K562 (cell line): Measurements from ENCODE around the gene TFAP2A. TPM values are rescaled to one million over a fixed set of nuclear protein-coding genes. Genes with fewer than 3 reads are reported as not detected.

Experiments used
- CEBPG ChIP-seq, 3 experiments: fragments of 200-800 bp in 1 of 3; sonication (Bioruptor generic) in 1 of 3; sonication (generic) in 1 of 3; formaldehyde crosslinking in 1 of 3; IDR thresholded peaks in 2 of 3; conservative IDR thresholded peaks in 1 of 3; 2 replicates each; pipeline versions ENCODE4 v1.6.1 to v1.8.0; 2016 to 2022; ENCODE audit warnings: missing compliant biosample characterization in 2 of 3, missing genetic modification characterization in 2 of 3, mild to moderate bottlenecking in 1 of 3, missing genetic modification reagents in 1 of 3
- IFI16 ChIP-seq: fragments of 250-450 bp; sonication (Bioruptor Pico); IDR thresholded peaks from 2 replicates; pipeline ENCODE4 v2.1.2; 2022; ENCODE audit warnings: mild to moderate bottlenecking, inconsistent platforms
- MEF2A ChIP-seq: IDR thresholded peaks from 2 replicates; pipeline ENCODE4 v1.6.1; 2011; ENCODE audit warnings: low read depth, mild to moderate bottlenecking, low read length, moderate library complexity; ENCODE audit not compliant: control insufficient read depth
- MLLT1 ChIP-seq, 2 experiments: fragments of 450-650 bp; IDR thresholded peaks; 2 replicates each; pipeline ENCODE4 v1.6.1; 2016
- NCOR1 ChIP-seq: fragments of 450-650 bp; IDR thresholded peaks from 2 replicates; pipeline ENCODE4 v1.6.1; 2016; ENCODE audit warnings: mild to moderate bottlenecking, moderate library complexity
- REST ChIP-seq, 2 experiments: fragments of 450-650 bp; formaldehyde crosslinking in 1 of 2; IDR thresholded peaks; 2 replicates each; pipeline versions ENCODE4 v1.4.0 to v1.6.1; 2014 to 2020; ENCODE audit warnings: mild to moderate bottlenecking in 2 of 2, borderline replicate concordance in 1 of 2, low read depth in 1 of 2
- SLC30A9 ChIP-seq: fragments of 250-450 bp; sonication (Bioruptor Pico); IDR thresholded peaks from 2 replicates; pipeline ENCODE4 v1.8.0; 2022; ENCODE audit warnings: mild to moderate bottlenecking, moderate library complexity
- USF1 ChIP-seq: sonication (generic); formaldehyde crosslinking; IDR thresholded peaks from 2 replicates; pipeline ENCODE4 v1.9.0; 2022; ENCODE audit warnings: mild to moderate bottlenecking, missing genetic modification reagents
- ZBTB1 ChIP-seq: sonication (generic); formaldehyde crosslinking; IDR thresholded peaks from 2 replicates; pipeline ENCODE4 v1.8.1; 2023; ENCODE audit warnings: missing genetic modification reagents, low read depth, mild to moderate bottlenecking, borderline replicate concordance
- ZNF133 ChIP-seq: fragments of 250-450 bp; sonication (Bioruptor Pico); IDR thresholded peaks from 2 replicates; pipeline ENCODE4 v1.4.0; 2020; ENCODE audit warnings: mild to moderate bottlenecking
- ZNF398 ChIP-seq: fragments of 250-450 bp; sonication (Bioruptor Pico); IDR thresholded peaks from 2 replicates; pipeline ENCODE4 v1.8.0; 2021; ENCODE audit warnings: moderate library complexity, mild to moderate bottlenecking, inconsistent platforms
- ZNF57 ChIP-seq: fragments of 450-650 bp; formaldehyde crosslinking; IDR thresholded peaks from 2 replicates; pipeline ENCODE4 v1.4.0; 2020; ENCODE audit warnings: mild to moderate bottlenecking, moderate library complexity
- ZNF644 ChIP-seq: fragments of 200-800 bp; sonication (Bioruptor generic); IDR thresholded peaks from 2 replicates; pipeline ENCODE4 v1.6.1; 2016; ENCODE audit warnings: low read depth, missing genetic modification characterization, missing compliant biosample characterization
- ZNF79 ChIP-seq: fragments of 250-450 bp; sonication (Bioruptor Pico); IDR thresholded peaks from 2 replicates; pipeline ENCODE4 v1.4.0; 2020; ENCODE audit warnings: low read depth, mild to moderate bottlenecking, moderate library complexity
- polyA plus RNA-seq, 8 experiments: library from polyadenylated mRNA; depleted of rRNA in 4 of 8; stranded (reverse) in 5 of 8; unstranded in 3 of 8; fragments of >200 nt; fragmentation: Nextera tagmentation in 2 of 8; fragmentation: Illumina TruSeq in 1 of 8; extraction: Ambion mirVana in 2 of 8; extraction: Trizol in 1 of 8; gene quantifications; 2 replicates each; pipeline versions ENCODE4 v1.2.1 to v1.2.3, GENCODE V29; 2011 to 2014; ENCODE audit warnings: inconsistent platforms in 1 of 8, missing spikeins in 1 of 8
- total RNA-seq, 7 experiments: library from RNA; depleted of rRNA in 6 of 7; stranded (reverse); fragments of >200 nt in 6 of 7; fragmentation: Illumina TruSeq in 2 of 7; extraction: Trizol in 2 of 7; gene quantifications; 2 replicates each; pipeline versions ENCODE4 v1.2.1 to v1.2.3, GENCODE V29; 2011 to 2021; ENCODE audit warnings: low replicate concordance in 1 of 7

Gene TFAP2A
- total and polyA plus RNA-seq, 9 of the 15 experiments (the other 6 are each of a cell fraction or from before 2014, with no cell fraction given): 0.14 to 0.53 (median 0.19) TPM; not detected in 1

GRCh38 chr6:10404107-10404798 lies 10.6 kb downstream of the TFAP2A start (continued):
- TF ChIP-seq CEBPG (CRISPR knock-in tag; IDR thresholded peaks at IDR 0.05) (no peak), CEBPG (tag; conservative IDR thresholded peaks at IDR 0.05 in 1 of 2, IDR thresholded peaks at IDR 0.05 in 1 of 2) (no peak; a peak in 1 of 4 replicates), ZNF79 (CRISPR knock-in tag) (peak; percentile 79), ZNF57 (CRISPR knock-in tag) (0 out of 2 replicates have a peak, but pooled peaks have one; percentile 7), SLC30A9 (CRISPR knock-in tag) (no peak), ZNF644 (tag) (peak; percentile 93), ZNF133 (CRISPR knock-in tag) (no peak), ZNF398 (CRISPR knock-in tag) (no peak), USF1 (CRISPR knock-in tag) (no peak), IFI16 (no peak), MLLT1 (IDR thresholded peaks at IDR 0.05) (no peak; a peak in 1 of 4 replicates), REST (IDR thresholded peaks at IDR 0.05; ENCODE audit: borderline replicate concordance) (peak; percentile 84), REST (CRISPR knock-in tag; IDR thresholded peaks at IDR 0.05; ENCODE audit: low read depth) (peak; percentile 89), MEF2A (no peak), NCOR1 (no peak; the same call in 1 of the 2 replicates), ZBTB1 (CRISPR knock-in tag) (no peak; the same call in 1 of the 2 replicates)
